Superior temporal gyrus (tissue), 1 donor: ENCODE measurements around the gene ACAA2.

ENCODE experiments used
- DNase-seq: peaks from one replicate; pipeline ENCODE4 v3.0.0-alpha.2; 2016; ENCODE audit errors: extremely low spot score

ACAA2 gene, protein sequence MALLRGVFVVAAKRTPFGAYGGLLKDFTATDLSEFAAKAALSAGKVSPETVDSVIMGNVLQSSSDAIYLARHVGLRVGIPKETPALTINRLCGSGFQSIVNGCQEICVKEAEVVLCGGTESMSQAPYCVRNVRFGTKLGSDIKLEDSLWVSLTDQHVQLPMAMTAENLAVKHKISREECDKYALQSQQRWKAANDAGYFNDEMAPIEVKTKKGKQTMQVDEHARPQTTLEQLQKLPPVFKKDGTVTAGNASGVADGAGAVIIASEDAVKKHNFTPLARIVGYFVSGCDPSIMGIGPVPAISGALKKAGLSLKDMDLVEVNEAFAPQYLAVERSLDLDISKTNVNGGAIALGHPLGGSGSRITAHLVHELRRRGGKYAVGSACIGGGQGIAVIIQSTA

GRCh38 chr18:49813319-49814146 lies at the start of gene ACAA2:
Gene ACAA2, minus strand, starts transcription at chr18:49813533. Its CDS starts 49 bp downstream, at chr18:49813484.
- DNase-seq, result peak; percentile 83

DNA sequence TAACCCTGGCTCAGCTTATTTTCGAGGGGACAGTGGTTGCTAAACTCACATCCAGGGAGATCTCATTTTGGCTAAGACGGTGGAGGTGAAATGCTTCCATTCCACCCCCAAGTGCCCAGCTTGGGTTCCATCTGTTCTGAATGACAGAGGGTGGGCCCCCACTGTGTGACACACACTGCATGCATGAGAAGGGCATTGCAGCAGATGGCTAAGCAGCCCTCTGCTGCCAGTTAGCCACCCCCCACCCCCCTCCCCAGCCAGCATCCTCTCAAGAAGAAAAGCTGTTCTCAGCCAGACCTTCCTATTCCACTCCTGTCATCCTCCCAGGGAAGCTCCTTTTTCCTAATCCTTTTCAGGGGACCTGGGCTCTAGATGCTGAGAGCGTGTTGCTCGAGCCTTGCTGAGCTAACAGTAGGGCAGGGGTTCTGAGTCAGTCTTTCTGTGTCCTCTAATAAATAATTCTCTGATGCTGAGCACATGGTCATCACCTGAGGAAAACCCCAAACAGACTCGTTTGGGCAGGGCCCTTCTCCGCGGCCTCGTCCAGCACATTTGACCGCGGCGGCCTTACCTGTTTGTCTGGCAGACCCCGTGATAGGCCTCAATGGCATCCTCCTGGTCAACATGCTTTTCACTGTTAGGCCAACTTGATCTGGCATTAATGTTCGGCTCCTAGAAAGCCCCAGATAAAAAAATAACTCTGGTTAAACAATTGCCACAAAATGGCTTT lies 49.5 kb upstream of the ACAA2 start:
- no peak for DNase-seq

- peak; percentile 45 for DNase-seq
Measured at GRCh38 chr18:49861659-49862058, 48.3 kb upstream of the ACAA2 start.

DNA sequence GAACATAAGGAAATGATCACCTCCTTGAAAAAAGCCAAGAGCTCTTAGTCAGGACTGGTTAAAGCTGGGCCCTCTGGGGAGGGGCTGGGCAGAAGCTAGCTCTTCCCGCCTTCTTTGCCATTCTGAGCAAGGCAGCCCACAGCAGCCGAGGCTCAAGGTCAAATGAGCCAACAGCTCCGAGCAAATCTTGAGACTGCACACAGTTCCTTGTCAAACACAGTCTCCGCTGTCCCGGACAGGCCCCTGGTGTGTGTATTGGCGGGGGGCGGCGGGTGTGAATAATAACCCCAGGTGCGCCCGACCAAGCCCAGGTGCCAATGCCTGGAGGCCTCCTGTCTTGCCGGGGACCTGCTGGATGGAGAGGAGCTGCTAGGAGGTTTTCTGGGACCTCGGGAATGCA lies 46.4 kb upstream of the ACAA2 start:
- DNase-seq, result no peak

DNA sequence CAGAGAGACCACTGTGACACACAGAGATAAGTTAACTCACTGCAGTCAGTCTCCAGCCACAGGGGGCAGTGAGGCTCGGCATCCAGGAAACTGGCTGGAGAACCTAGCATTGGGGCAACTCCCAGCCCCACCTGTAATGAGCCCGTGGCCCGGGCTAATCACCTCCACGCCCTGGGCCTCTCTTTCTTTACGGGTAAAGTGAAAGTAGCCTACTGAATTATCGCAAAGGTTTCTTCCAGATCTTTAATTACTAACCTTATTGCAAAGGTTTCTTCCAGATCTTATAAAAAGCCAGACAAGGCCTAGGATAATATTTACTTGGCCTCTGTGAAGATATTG lies 45.7 kb upstream of the ACAA2 start:
- no peak for DNase-seq

DNA sequence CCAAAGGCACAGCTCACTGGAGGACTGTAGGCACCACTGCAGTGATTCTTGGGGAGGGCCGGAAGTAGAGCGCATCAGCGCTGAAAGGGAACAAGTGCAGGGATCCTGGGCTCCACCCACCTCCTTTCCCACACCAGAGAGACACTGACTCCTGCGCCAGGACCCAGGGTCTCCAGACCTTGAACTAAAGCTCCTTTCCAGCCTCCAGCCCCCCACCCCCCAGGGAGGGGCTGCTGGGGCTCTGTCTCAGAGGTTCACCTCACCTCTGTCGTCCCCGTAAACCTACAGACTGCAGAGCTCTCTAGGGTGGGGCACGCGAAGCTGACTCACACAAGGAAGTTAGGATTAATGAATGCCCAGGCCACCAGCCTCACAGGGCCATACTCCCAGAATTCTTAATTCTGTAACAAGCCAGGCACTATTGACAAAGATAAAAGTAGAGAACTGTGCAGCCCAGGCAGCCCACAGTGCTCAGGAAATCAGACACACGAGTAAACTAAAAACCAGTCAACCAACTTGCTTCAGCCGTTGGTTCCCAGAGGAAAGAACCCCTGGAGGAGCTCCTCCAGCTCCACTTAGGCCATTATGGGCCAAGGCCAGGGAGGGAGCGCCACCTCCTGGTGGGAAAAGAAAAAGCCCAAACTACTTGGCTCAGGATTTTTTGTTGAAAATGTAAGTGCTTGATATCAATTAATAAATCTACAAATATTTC lies 45.1 kb upstream of the ACAA2 start:
- DNase-seq, result peak; percentile 83

DNA sequence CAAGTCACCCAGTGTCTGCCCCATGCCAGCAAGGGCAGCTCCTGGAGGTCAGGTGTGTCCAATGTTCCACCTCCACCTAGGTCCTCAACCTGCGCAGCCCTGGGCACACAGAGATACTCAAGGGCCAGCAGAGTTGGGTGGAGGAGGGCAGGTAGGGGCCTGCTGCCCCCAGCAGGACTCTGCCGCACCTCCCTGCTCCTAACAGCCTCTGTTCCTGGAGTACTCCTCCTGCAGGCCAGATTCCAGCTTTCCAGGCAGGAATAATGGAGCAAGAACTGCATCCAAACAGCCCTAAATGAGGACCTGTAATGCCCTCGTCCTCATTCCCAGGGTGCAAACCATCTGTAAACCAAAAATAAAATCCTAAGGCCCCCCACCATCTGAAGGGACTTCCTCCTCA lies 44.4 kb upstream of the ACAA2 start:
- DNase-seq, result no peak

DNA sequence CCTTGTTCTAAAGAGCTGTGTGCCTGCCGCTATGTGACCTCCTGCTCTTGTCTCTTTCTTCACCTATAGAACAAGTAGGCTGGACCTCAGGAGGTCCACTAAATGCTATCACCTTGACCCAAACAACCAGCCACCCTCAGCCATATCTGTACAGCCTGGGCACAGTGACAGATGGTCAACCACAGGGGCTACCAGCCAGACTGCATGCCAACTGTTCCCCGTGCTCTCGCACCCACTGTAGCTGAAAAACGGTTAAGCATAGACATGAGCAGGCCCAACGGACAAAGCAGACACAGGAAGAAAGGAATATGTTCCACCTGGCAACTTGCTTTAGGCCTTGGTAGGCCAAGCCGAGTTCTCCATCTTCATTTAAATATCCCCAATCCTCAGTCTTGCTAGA lies 43.2 kb upstream of the ACAA2 start:
- no peak for DNase-seq

GRCh38 chr18:49855711-49856415 lies 42.5 kb upstream of the ACAA2 start:
- no peak for DNase-seq

- DNase-seq, result no peak
Measured at GRCh38 chr18:49854681-49855080, 41.3 kb upstream of the ACAA2 start.

- DNase-seq, result no peak
Measured at GRCh38 chr18:49853436-49853835, 40.1 kb upstream of the ACAA2 start.

DNA sequence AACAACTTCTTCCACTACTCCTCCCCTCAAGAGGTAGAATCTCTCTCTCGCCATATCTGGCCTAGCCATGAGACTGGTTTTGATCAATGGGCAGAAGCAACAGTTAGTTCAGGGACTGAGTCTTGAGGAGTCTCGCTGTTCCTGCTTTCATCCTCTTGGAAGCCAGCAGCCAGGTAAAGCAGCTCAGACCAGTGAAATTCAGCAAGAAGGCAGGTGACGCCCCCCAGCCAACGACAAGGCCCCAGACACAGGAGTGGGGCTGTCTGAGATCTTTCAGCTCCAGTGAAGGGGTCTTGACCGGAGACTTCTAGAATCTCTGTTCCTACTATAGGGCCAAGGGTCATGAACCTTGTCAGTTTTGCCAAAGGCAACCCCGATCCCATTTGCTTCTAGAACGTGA lies 39.7 kb upstream of the ACAA2 start:
- no peak for DNase-seq

GRCh38 chr18:49851624-49852023 lies 38.3 kb upstream of the ACAA2 start:
- no peak for DNase-seq

DNA sequence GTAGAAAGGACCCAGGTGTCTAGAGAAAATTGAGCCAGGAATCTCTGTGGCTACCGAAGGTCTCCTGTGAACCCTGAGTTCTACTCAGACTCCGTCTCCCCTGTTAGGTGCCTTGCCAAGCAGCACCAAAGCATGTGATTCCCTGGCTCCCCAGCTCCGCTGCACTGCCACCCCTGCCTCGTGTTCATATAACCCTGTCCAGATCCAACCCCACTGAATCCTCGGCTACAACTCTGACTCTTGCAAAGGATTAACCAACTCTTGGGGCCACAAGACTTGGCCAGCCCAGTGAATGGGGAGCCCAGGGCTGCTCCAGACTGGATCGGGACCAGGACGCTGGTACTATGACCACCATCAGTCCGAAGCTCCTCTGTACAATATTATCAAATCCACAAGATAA lies 37.3 kb upstream of the ACAA2 start:
- DNase-seq, result no peak

DNA sequence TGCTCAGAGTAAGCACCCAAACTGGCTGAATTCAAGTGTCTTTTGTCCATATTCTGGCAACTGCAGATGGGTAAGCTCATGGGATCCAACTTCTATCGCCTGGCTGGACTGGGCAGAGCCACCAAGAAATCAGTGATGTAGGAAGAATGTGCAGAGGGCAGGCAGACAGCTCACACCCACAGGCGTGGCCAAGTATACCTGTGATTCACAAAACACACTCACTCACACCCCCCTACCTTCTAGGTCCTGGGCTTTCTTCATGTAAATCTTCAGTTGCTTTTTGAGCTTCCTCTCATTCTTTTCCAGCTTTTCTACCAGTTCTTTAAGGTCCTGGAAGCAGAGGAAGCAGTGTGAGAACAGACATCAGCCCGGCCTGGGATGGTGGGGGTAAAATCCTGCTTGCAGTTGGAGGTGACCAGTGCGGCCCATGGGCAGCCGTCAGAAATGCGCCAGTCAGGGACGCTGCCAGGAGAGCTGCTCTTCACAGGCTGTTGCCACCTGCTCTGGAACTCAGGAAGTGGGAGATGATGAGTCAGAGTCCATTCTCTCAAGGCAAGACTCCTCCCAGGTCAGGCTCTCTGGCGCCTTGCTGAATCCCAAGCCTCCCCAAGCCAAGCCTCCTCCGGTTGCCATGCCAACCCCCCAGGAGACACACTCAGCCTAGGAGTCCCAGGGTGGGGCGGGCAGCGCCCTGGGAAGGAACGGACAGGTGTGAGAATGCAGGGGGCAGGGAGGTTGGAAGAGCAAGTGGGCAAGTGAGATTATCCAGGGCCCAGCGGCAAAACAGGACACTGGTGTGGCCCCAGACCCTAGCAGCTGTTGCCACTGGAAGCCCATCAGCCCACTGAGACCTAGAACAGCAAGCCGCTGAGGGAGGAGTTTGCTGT lies 36.2 kb upstream of the ACAA2 start:
- no peak for DNase-seq

DNA sequence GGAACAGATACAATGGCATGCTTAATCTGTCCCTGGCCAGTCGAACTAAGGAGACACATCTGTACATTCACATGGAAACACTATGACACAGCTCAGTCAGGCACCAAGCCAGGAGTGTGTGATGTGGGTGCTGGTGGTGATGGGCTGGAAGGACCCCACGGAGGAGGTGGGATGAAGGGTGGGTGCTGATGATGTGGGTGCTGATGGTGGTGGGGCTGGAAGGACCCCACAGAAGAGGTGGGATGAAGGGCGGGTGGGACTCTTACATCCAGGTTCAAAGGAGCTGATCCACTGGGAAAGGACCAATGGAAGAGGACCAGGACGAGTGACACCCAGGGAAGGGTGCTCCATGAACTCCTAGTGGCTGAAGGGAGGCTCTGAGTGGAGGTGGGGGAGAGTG lies 34.8 kb upstream of the ACAA2 start:
- no peak for DNase-seq

DNA sequence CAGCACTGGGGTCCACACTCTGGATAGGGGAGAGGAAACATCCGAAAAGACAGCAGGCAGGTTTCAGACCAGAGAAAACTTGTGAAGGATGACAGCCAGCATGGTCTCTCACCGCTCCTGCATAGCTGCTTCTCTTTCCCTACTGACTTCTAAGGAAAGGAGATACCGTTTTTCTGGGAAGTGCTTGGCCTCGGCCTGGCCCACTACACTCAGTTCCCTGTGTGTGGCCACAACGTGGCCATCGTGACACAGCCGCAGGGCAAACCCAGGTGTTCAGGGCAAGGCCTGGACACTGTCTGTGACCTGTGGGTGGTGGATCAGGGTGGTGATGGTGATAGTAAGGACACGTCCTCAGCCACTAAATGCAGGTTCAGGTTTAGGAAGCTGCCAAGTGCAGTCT lies 34.2 kb upstream of the ACAA2 start:
- no peak for DNase-seq

GRCh38 chr18:49846718-49847470 lies 33.6 kb upstream of the ACAA2 start:
- no peak for DNase-seq

DNA sequence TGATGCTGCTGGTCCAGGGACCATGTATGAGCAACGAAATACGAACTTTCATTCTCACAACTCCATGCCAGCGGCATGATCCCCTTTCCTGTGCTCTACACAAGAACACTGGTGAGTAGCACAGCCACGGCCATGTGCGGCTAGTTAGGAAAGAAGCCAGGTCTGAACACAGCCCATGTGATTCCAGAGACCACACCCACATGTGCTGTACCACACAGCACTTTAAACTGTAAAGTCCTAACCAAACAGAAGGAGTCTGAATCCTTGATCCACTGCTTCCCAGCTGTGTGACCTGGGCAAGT lies 33.0 kb upstream of the ACAA2 start:
- no peak for DNase-seq
